GM11168 (cell line): ENCODE results near the gene POTEC.
"Not testable (repeated sequence)": the region's sequence is repeated elsewhere in the genome, so short reads cannot be mapped to it uniquely, and the experiment has no call there.

ENCODE experiments used
- in situ Hi-C: fragments of 300-500 bp; cut with MboI; formaldehyde crosslinking; loops from one replicate; pipeline ENCODE4 v1.12.0; 2022; ENCODE audit warnings: low sequenced_read_pairs; ENCODE audit not compliant: unreplicated experiment

The POTEC gene

GRCh38 chr18:14543446-14543964 is at the start of gene POTEC:
Gene POTEC, minus strand, starts transcription at chr18:14543600. Its CDS starts 454 bp downstream, at chr18:14543146.
- in situ Hi-C loops, result not testable (repeated sequence)

- in situ Hi-C loops, result no loop called here
Measured at GRCh38 chr18:14577971-14578370, 34.6 kb upstream of the POTEC start.

- in situ Hi-C loops, result not testable (repeated sequence)
Measured at GRCh38 chr18:14559502-14559901, 16.1 kb upstream of the POTEC start.

GRCh38 chr18:14531659-14532058 is 11.7 kb downstream of the POTEC start:
- in situ Hi-C loops, result not testable (repeated sequence)

GRCh38 chr18:14510707-14511106 is 32.7 kb downstream of the POTEC start:
- in situ Hi-C loops, result loop anchor here (25.0 kb wide), 1 partner anchor 873 kb away; no protein-coding TSS in a partner anchor

- in situ Hi-C loops, result loop anchor here (25.0 kb wide), 1 partner anchor 866 kb away; no protein-coding TSS in a partner anchor
Measured at GRCh38 chr18:14503691-14504090, 39.7 kb downstream of the POTEC start.

GRCh38 chr18:14501894-14502293 is 41.5 kb downstream of the POTEC start:
- in situ Hi-C loops, result loop anchor here (25.0 kb wide), 1 partner anchor 865 kb away; no protein-coding TSS in a partner anchor

- in situ Hi-C loops, result not testable (repeated sequence)
Measured at GRCh38 chr18:14489256-14490014, 54.0 kb downstream of the POTEC start.

- in situ Hi-C loops, result not testable (repeated sequence)
Measured at GRCh38 chr18:14488789-14489188, 54.6 kb downstream of the POTEC start.

GRCh38 chr18:14486926-14487580 is 56.3 kb downstream of the POTEC start:
- in situ Hi-C loops, result not testable (repeated sequence)

- in situ Hi-C loops, result not testable (repeated sequence)
Measured at GRCh38 chr18:14479076-14479475, 64.3 kb downstream of the POTEC start.

- in situ Hi-C loops, result not testable (repeated sequence)
Measured at GRCh38 chr18:14475520-14475919, 67.9 kb downstream of the POTEC start.

GRCh38 chr18:14474752-14475151 is 68.6 kb downstream of the POTEC start:
- in situ Hi-C loops, result not testable (repeated sequence)

GRCh38 chr18:14474007-14474720 is 69.2 kb downstream of the POTEC start:
- in situ Hi-C loops, result not testable (repeated sequence)

GRCh38 chr18:14473250-14474006 is 70.0 kb downstream of the POTEC start:
- in situ Hi-C loops, result not testable (repeated sequence)

GRCh38 chr18:14471286-14471685 is 72.1 kb downstream of the POTEC start:
- in situ Hi-C loops, result not testable (repeated sequence)

- in situ Hi-C loops, result not testable (repeated sequence)
Measured at GRCh38 chr18:14470446-14470845, 73.0 kb downstream of the POTEC start.

GRCh38 chr18:14470046-14470445 is 73.4 kb downstream of the POTEC start:
- in situ Hi-C loops, result not testable (repeated sequence)

- in situ Hi-C loops, result not testable (repeated sequence)
Measured at GRCh38 chr18:14465989-14466388, 77.4 kb downstream of the POTEC start.
